CD14-positive monocyte (primary cell): ENCODE measurements around the gene ZNF608. TPM values are rescaled to one million over a fixed set of nuclear protein-coding genes. Genes with fewer than 3 reads are reported as not detected.
A peak's percentile ranks its signal among the peaks of the same experiment; 100 is the strongest.

Source experiments
- DNase-seq, 3 donors: peaks; one replicate each; pipeline ENCODE4 v3.0.0-alpha.2; 2011 to 2022
- H2AFZ ChIP-seq: 2 replicates; pipeline ENCODE4 v1.6.0; 2012; ENCODE audit warnings: mild to moderate bottlenecking, low read depth, low read length, inconsistent platforms; ENCODE audit not compliant: insufficient read depth, poor library complexity, severe bottlenecking
- H3K27ac ChIP-seq, 2 donors: 1 replicate in 1 of 2; 2 replicates in 1 of 2; pipeline ENCODE4 v1.5.1; 2012 to 2013; ENCODE audit warnings: low read length in 2 of 2, control low read depth in 1 of 2, inconsistent platforms in 1 of 2, low read depth in 1 of 2, mild to moderate bottlenecking in 1 of 2
- H3K27me3 ChIP-seq, 2 donors: one replicate each; pipeline versions ENCODE4 v1.6.0 to v1.6.1; 2011 to 2013; ENCODE audit warnings: low read length in 2 of 2; ENCODE audit not compliant: control insufficient read depth in 2 of 2, insufficient read depth in 2 of 2
- H3K36me3 ChIP-seq, 2 donors: replicated peaks in 1 of 2; 1 replicate in 1 of 2; 2 replicates in 1 of 2; pipeline versions ENCODE4 v1.5.1 to v1.6.1; 2012 to 2013; ENCODE audit warnings: low read length in 2 of 2, control low read depth in 1 of 2, inconsistent platforms in 1 of 2, mild to moderate bottlenecking in 1 of 2; ENCODE audit not compliant: insufficient read depth in 2 of 2, control insufficient read depth in 1 of 2
- H3K4me1 ChIP-seq, 2 donors: 1 replicate in 1 of 2; 2 replicates in 1 of 2; pipeline versions ENCODE4 v1.5.1 to v1.6.1; 2012 to 2013; ENCODE audit warnings: low read length in 2 of 2, control low read depth in 1 of 2, inconsistent platforms in 1 of 2, mild to moderate bottlenecking in 1 of 2, moderate library complexity in 1 of 2; ENCODE audit not compliant: insufficient read depth in 2 of 2, control insufficient read depth in 1 of 2
- H3K4me2 ChIP-seq: replicated peaks from 2 replicates; pipeline ENCODE3; 2012; ENCODE audit warnings: low read length, moderate library complexity, mild to moderate bottlenecking; ENCODE audit not compliant: poor library complexity, severe bottlenecking; ENCODE audit errors: extremely low read depth
- H3K4me3 ChIP-seq, 3 experiments: fragments of 200-600 bp in 1 of 3; sonication (generic) in 1 of 3; replicated peaks in 1 of 3; 1 replicate in 2 of 3; 2 replicates in 1 of 3; pipeline ENCODE4 v1.5.1; 2011 to 2013; ENCODE audit warnings: low read length in 3 of 3, mild to moderate bottlenecking in 3 of 3, control low read depth in 2 of 3, low read depth in 2 of 3, inconsistent platforms in 1 of 3, moderate library complexity in 1 of 3
- H3K79me2 ChIP-seq: 2 replicates; pipeline ENCODE4 v1.6.0; 2012; ENCODE audit warnings: mild to moderate bottlenecking, control low read depth, inconsistent platforms, low read length, moderate library complexity; ENCODE audit not compliant: insufficient read depth
- H3K9ac ChIP-seq: 2 replicates; pipeline ENCODE4 v1.6.0; 2017; ENCODE audit warnings: low read length, mild to moderate bottlenecking; ENCODE audit not compliant: insufficient read depth, poor library complexity, severe bottlenecking
- H3K9me3 ChIP-seq, 2 donors: replicated peaks in 1 of 2; 1 replicate in 1 of 2; 2 replicates in 1 of 2; pipeline versions ENCODE4 v1.5.1 to v1.6.1; 2012 to 2013; ENCODE audit warnings: low read length in 2 of 2, control low read depth in 1 of 2; ENCODE audit not compliant: control insufficient read depth in 1 of 2, insufficient read depth in 1 of 2
- H4K20me1 ChIP-seq: 2 replicates; pipeline ENCODE4 v1.6.0; 2012; ENCODE audit warnings: mild to moderate bottlenecking, low read length, control low read depth, moderate library complexity; ENCODE audit not compliant: insufficient read depth
- H3K27ac Mint-ChIP-seq, 7 donors: one replicate each; pipeline ENCODE4 v1.8.0; 2020; ENCODE audit warnings: mild to moderate bottlenecking in 7 of 7, mixed read lengths in 7 of 7, moderate library complexity in 6 of 7, inconsistent platforms in 2 of 7
- H3K27me3 Mint-ChIP-seq, 3 donors: one replicate each; pipeline ENCODE4 v1.8.0; 2021 to 2022; ENCODE audit warnings: low read depth in 3 of 3, mild to moderate bottlenecking in 3 of 3, mixed read lengths in 3 of 3, moderate library complexity in 3 of 3, inconsistent platforms in 1 of 3
- H3K36me3 Mint-ChIP-seq, 2 donors: one replicate each; pipeline ENCODE4 v1.8.0; 2020; ENCODE audit warnings: mixed read lengths in 2 of 2, inconsistent platforms in 1 of 2, mild to moderate bottlenecking in 1 of 2
- H3K4me1 Mint-ChIP-seq: one replicate; pipeline ENCODE4 v1.8.0; 2020; ENCODE audit warnings: mild to moderate bottlenecking, mixed read lengths
- H3K4me3 Mint-ChIP-seq, 2 donors: one replicate each; pipeline ENCODE4 v1.8.0; 2020; ENCODE audit warnings: mild to moderate bottlenecking in 2 of 2, mixed read lengths in 2 of 2, moderate library complexity in 1 of 2
- H3K9me3 Mint-ChIP-seq, 7 donors: one replicate each; pipeline ENCODE4 v1.8.0; 2020 to 2022; ENCODE audit warnings: mixed read lengths in 7 of 7, mild to moderate bottlenecking in 6 of 7, moderate library complexity in 6 of 7, inconsistent platforms in 2 of 7
- CTCF ChIP-seq: fragments of 200-600 bp; IDR thresholded peaks from one replicate; pipeline ENCODE4 v1.8.0; 2022; ENCODE audit warnings: antibody characterized with exemption, mild to moderate bottlenecking
- WGBS: methylation state at CpG from one replicate; pipeline ENCODE4 v1.1.5; 2013; ENCODE audit warnings: missing lambda C conversion rate; ENCODE audit not compliant: insufficient coverage; 5-methylcytosine and 5-hydroxymethylcytosine counted together
- intact Hi-C, 2 donors: fragments of 100-400 bp; cut with micrococcal nuclease; formaldehyde crosslinking; loops; one replicate each; pipeline versions ENCODE4 v1.15.0 to v1.15.1; 2023
- polyA plus RNA-seq, 3 donors: library from polyadenylated mRNA; depleted of rRNA in 1 of 3; unstranded in 2 of 3; stranded (reverse) in 1 of 3; fragments of 300-500 nt in 2 of 3; fragments of >200 nt in 1 of 3; fragmentation: Illumina TruSeq in 2 of 3; gene quantifications; 1 replicate in 2 of 3; 2 replicates in 1 of 3; pipeline ENCODE4 v1.2.3, GENCODE V29; 2012 to 2021

The ZNF608 gene
- polyA plus RNA-seq, 3 donors, result 0.05 TPM; not detected in 2

- Histone ChIP-seq H2AFZ (no peak overlapping the region), H3K36me3 (no peaks in the 10 kb centered on the region), H3K4me2 (no peak overlapping the region), H3K4me1 (peaks cover 5 to 6% of the 10 kb centered on the region in 2 donors), H4K20me1 (no peaks in the 10 kb centered on the region), H3K79me2 (no peaks in the 10 kb centered on the region), H3K9me3 (no peaks in the 10 kb centered on the region), H3K9ac (no peak overlapping the region), H3K27ac (no peak overlapping the region), H3K4me3 (no peak overlapping the region), H3K27me3 (no peaks in the 10 kb centered on the region)
- Mint-ChIP-seq H3K4me1 (peaks cover 9% of the 10 kb centered on the region), H3K27ac (no peak overlapping the region), H3K9me3 (peaks cover 0 to 8% (median 0%) of the 10 kb centered on the region in 7 donors), H3K4me3 (no peak overlapping the region), H3K27me3 (peaks cover 0 to 3% (median 3%) of the 10 kb centered on the region in 3 donors), H3K36me3 (no peaks in the 10 kb centered on the region)
- peak in 1 of 3 donors; percentile 5 for DNase-seq
- TF ChIP-seq CTCF, result no peak
- intact Hi-C loops, result no loop called here
- WGBS, result 66% methylated on average over 3 of the region's 6 CpGs
Measured at GRCh38 chr5:124707520-124707919, 38.9 kb downstream of the ZNF608 start.

DNA sequence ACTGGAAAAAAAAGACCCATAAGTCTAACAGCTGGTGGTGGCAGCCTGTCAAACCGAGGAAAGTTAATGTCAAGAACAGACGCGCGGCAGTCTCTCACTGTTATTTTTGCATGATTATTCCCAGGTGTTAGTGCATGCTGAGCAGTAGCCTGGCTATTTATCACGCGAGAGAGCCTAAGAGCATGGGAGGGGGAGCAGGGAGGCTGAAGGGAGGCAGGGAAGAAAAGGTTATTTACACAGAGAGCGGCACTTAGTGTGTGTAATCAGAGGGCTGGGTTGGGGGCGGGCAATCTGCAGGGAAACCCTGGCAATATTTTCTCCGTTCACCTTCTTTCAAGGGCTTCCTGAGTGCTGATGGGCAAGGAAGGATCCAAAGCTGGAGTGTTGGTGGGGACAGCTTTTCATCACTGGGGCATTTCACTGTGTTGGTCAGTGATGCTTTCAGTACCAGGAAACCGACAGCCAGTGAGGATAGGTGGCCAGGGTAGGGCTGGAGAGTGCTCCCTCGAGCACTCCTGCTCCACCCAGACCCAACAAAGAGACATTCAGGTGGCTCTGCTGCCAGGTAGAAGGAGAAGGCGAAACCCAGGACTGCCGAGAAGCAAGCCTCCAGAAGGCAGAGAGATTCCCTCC, 39.6 kb downstream of the ZNF608 start:
- peaks cover 5 to 6% of the 10 kb centered on the region in 2 donors for H3K4me1 ChIP-seq
- H2AFZ ChIP-seq, result no peak overlapping the region
- Mint-ChIP-seq H3K36me3 (no peaks in the 10 kb centered on the region), H3K27ac (no peak overlapping the region), H3K27me3 (peaks cover 0 to 3% (median 2%) of the 10 kb centered on the region in 3 donors), H3K9me3 (peaks cover 0 to 2% (median 0%) of the 10 kb centered on the region in 7 donors), H3K4me3 (no peak overlapping the region), H3K4me1 (peaks cover 10% of the 10 kb centered on the region)
- 94% methylated on average over 11 of the region's 13 CpGs for WGBS
- no peaks in the 10 kb centered on the region for H4K20me1 ChIP-seq
- no peaks in the 10 kb centered on the region for H3K9me3 ChIP-seq
- intact Hi-C loops, result no loop called here
- H3K4me3 ChIP-seq, result no peak overlapping the region
- no peak for DNase-seq
- no peaks in the 10 kb centered on the region for H3K27me3 ChIP-seq
- H3K36me3 ChIP-seq, result no peaks in the 10 kb centered on the region
- no peak overlapping the region for H3K27ac ChIP-seq
- no peak overlapping the region for H3K9ac ChIP-seq
- no peak overlapping the region for H3K4me2 ChIP-seq
- H3K79me2 ChIP-seq, result no peaks in the 10 kb centered on the region
- no peak for TF ChIP-seq CTCF
